Effector CD4-positive, alpha-beta T cell (primary cell): ENCODE data around the gene UXS1.
A peak's percentile ranks its signal among the peaks of the same experiment; 100 is the strongest.

Experiments
- DNase-seq: peaks from one replicate; pipeline ENCODE4 v3.0.0-alpha.2; 2020

Gene UXS1

GRCh38 chr2:106073678-106074406, 120.3 kb downstream of the UXS1 start:
- no peak for DNase-seq

DNA sequence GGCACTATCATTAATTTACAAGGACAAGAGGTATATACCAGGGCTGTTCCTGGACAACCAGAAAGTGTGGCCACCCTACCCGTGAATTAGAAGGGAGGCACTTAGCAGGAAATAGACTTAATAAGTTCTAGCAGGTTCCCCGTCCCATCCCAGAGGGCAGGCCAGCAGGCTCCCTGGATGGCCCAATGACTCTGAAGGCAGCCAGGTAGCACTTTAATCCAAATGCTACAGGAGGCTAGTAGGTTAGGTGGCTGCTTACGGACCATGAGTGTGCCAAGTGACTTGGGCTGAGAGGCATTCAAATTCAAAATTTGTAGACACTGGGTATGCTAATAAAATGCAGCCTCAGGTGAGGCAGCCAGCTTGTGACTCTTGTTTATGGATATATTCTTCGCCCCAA, 123.9 kb downstream of the UXS1 start:
- no peak for DNase-seq

- no peak for DNase-seq
Measured at GRCh38 chr2:106068451-106068850, 125.7 kb downstream of the UXS1 start.

GRCh38 chr2:106065983-106066820, 127.9 kb downstream of the UXS1 start:
- no peak for DNase-seq

DNA sequence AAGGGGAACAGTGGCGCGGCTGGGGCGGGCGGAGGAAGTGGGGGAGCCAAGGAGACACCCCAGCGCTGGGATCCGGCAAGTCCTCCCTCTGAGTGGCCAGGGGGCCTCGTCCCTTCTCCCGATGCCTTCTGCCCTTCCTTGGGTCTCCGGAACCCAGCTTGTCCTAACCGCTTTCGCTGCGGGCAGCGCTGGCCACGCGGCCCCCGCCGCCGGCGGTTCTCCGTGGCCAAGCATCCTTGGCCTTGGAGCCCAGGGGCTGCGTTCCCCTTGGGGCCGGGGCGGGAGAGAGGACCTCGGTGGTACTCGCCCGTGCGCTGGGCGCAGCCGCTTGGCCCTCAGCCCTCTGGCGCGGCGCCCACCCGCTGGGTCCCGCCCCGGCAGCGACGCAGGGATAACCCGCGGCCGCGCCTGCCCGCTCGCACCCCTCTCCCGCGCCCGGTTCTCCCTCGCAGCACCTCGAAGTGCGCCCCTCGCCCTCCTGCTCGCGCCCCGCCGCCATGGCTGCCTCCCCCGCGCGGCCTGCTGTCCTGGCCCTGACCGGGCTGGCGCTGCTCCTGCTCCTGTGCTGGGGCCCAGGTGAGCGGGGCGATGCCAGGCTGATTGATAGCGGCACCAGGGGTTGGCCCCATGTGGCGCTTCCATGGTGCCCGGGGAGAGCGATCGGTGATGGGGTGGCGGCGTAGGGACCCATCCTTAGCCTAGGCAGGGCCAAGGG, 128.7 kb downstream of the UXS1 start:
- DNase-seq = no peak

DNA sequence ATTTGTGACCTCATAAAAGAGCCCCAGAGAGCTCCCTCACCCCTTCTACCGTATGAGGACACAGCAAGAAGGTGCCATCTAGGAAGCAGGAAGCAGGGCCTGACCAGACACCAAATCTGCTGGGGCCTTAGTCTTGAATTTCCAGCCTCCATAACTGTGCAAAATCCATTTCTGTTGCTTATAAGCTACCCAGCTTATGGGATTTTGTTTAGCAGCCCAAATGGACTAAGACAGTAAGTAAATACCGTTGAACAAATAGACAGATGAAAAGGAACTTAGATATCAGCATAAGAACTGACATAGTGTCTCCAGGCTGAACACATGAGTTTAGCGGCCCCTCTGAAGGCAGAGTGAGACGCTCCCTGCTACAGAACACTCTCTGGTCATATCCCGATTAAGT, 130.9 kb downstream of the UXS1 start:
- no peak for DNase-seq

GRCh38 chr2:106062627-106063026, 131.5 kb downstream of the UXS1 start:
- DNase-seq = no peak

DNA sequence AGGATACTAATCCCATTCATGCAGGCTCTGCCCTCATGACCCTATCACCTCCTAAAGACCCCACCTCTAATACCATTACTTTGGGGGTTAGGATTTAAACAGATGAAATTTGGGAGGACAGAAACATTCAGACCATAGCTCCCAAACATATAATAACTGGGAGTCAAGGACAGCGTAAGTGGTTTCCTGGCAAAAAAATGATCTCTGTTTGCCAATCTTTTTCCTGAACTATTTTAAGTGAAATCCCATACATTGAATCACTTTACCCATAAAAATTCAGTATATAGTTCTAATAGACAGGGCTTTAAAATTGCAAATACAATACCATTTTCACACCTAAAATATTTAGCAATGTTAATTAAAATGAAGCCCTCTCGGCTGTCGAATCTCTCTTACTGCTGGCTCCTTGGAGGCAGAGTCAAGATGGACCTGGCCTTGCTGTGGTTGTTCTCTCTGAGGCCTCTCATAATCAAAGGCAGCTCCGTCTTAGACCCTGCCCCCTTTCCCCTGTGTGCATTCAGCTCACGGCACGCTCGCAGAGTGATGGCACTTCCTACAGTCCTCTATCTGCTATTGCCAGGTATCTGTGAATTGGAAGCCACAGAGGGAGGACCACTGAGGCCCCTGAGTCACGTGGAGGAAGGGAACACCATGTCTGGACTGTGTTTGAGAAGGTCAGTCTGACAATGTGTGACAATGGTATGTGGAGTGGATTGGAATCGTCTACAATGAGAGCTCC, 132.3 kb downstream of the UXS1 start:
- no peak for DNase-seq

DNA sequence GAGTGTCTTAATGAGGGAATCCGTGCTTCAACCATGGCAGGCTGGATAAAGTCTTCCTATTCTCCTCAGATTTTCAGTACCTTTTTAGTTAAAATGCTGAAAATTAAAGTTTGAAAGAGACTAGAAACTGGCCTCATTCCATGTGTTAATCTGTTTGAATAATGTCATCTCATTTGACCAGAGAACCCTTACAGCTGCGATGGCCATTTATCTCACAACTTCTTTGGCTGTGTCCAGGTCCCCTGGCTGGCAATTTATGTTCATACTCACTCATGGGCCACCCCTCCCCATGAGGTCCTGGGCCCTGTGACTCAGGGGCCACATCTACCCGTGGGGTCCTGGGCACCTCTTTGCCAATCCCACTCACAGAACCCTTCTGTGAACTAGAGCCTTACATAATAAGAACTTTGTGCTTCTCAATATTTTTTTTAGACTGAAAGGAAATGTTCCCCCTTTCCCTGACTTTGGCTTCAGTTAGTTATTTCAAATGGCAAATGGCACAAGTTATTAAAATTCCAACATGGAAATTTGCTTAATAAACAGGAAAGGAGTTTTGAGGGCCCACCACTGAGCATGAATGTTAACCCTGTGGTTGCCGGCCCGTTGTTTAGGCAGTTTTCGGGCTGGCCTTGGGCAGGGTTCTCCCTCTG, 134.6 kb downstream of the UXS1 start:
- no peak for DNase-seq

DNA sequence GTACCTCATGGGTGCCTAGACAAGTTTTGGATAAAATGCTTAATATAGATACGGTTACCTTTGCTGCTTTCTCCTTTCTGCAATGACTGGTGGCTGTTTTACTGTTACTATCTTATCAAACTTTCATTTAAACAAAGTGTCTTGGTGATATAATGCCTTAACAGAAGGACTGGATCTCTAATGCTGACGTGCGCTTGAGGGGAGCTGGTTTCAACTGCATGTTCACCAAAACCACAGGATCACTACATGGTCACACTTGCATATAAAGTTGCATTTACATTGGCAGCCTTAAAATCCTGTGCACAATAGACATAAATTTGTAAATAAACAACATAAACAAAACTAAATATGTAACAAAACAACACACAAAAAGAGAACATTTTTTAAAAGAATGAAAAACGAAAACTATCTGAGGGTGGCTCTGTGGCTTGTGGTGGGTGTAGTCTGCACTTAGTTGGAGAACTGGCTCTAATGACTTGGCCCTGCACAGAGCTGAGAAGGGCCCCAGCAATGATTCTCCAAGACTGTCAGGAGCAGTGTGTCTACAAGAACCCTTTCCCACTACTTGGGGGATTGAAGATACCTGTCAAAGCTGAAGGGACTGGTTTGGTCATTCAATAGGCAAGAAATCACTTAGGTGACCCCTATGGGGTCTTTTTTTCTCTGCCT, 135.5 kb downstream of the UXS1 start:
- no peak for DNase-seq

- DNase-seq = peak; percentile 20
Measured at GRCh38 chr2:106057206-106057605, 136.9 kb downstream of the UXS1 start.

GRCh38 chr2:106054880-106055655, 139.0 kb downstream of the UXS1 start:
- DNase-seq = no peak

GRCh38 chr2:106054321-106054720, 139.8 kb downstream of the UXS1 start:
- DNase-seq = no peak

GRCh38 chr2:106053581-106053980, 140.5 kb downstream of the UXS1 start:
- no peak for DNase-seq

GRCh38 chr2:106053116-106053515, 141.0 kb downstream of the UXS1 start:
- DNase-seq = no peak

DNA sequence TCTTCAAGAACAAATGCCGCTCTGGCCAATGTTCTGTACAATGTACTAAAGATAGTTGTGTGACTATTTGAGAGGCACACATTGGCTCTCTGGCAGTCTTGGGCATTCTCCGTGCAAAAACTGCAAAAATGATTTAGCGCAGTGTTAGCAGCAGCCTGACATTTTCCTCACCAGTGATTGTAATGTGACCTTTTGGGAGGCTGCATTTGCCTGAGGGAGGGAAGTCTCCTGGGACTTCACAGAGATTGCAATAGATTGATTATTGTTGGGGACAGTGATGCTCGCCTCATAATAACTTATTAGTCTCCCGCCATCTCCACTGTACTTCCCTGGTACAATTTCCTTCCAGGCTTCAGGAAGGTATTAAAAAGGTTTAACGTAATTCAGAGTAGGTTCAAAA, 149.2 kb downstream of the UXS1 start:
- no peak for DNase-seq

DNA sequence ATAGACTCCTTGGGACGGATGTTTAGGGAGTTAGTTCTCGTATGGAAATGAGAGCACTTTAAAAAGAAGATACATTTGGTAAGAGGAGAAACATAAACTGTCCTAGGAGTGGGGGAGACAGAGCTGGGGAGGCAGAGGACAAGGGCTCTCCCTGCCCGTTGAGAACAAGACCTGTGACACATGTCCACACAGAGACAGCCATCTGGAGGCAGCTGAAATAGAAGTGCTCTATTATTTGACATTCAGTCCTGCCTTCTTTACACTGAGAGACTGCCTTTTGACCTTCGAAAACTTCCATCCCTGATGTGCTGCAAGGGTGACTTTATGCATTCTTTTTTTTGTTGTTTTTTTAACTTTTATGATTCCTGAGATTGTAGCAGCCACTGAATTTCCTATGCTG, 150.1 kb downstream of the UXS1 start:
- no peak for DNase-seq
